ENCODE measurements around the gene HSPA12A.

The HSPA12A gene

DNA sequence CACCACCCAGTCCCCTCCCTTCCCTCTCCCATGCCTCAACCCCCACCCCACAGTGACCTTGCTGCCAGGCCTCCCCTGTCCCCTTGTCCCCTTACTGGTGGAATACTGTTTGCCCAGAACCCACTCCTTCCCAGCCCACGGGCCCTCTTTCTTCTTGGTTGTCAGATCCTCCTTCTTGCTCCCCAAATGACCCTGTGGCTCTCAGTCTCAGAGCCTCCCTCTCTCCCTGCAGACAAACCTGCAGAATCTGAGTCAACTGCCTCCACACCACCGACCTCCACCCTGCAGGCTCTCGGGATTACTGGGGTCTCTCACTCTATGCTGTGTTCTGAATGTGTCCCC is 47.5 kb downstream of the HSPA12A start:
- FAIRE-seq, result no peak
- no peak for DNase-seq (ENCODE audit: insufficient read length, low spot score)

GRCh38 chr10:116694243-116694926 is 48.0 kb downstream of the HSPA12A start:
- DNase-seq (ENCODE audit: insufficient read length, low spot score) (no peak), FAIRE-seq (no peak)

GRCh38 chr10:116692225-116692624 is 50.1 kb downstream of the HSPA12A start:
- no peak for FAIRE-seq

GRCh38 chr10:116691635-116692034 is 50.7 kb downstream of the HSPA12A start:
- FAIRE-seq (no peak), DNase-seq (ENCODE audit: insufficient read length, low spot score) (no peak)

More at GRCh38 chr10:116692225-116692624, 50.1 kb downstream of the HSPA12A start:
- DNase-seq (ENCODE audit: insufficient read length, low spot score), result no peak

DNA sequence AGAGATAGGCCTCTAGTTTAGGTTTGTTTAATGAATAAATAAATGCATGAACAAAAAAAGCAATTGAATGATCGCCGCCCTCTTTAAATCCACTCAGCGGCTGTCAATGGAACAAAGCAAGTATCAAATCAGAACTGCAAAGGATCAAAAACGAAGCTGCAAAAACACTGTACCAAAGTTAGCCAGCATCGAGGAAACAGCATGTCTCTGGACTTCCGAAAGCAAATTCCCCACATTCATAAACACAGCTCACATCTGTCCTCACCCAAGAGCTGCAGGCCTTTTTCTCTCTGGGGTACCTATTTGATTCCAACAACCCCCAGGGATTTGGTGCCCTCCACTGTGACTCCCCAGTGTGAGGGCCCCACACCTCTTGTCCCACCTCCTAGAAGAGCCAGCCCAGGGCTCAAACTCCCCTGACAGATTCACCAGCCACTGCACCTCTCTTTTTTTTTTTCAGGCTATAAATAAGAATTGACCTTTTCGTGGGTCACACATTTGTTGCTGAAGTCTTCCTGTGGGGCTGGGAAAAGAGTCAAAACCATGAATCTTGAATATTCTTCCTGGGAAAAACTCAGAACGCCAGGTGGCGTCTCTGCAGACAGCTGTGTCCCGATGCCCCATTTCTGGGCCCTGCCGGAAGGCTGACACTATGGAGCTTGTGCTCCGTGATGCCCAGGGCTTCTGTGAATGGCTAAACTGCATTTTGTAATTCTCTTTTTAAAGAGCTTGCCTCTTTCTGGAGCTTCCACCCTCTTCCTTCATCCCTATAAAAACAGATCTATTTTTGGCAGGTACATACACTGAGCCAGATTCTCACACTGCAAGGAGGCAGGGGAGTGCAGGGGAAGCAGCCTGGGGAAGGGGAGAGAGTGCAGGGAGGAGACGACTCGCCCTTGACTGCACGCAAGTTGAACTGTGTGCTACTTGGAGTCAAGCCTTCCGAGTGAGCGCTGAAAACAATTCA is 51.7 kb downstream of the HSPA12A start:
- DNase-seq (ENCODE audit: insufficient read length, low spot score) (no peak), FAIRE-seq (no peak)

- FAIRE-seq (no peak), DNase-seq (ENCODE audit: insufficient read length, low spot score) (no peak)
These were observed 52.6 kb downstream of the HSPA12A start for GRCh38 chr10:116689744-116690143.

GRCh38 chr10:116688741-116689495 is 53.4 kb downstream of the HSPA12A start:
- FAIRE-seq, result no peak
- no peak for DNase-seq (ENCODE audit: insufficient read length, low spot score)

GRCh38 chr10:116688241-116688711 is 54.1 kb downstream of the HSPA12A start:
- DNase-seq (ENCODE audit: insufficient read length, low spot score) (no peak), FAIRE-seq (no peak)

GRCh38 chr10:116687633-116688032 is 54.7 kb downstream of the HSPA12A start:
- DNase-seq (ENCODE audit: insufficient read length, low spot score) (no peak), FAIRE-seq (no peak)

- DNase-seq (ENCODE audit: insufficient read length, low spot score), result no peak
- no peak for FAIRE-seq
These were observed 55.7 kb downstream of the HSPA12A start for GRCh38 chr10:116686632-116687031.

- no peak for FAIRE-seq
These were observed 56.6 kb downstream of the HSPA12A start for GRCh38 chr10:116685807-116686206.

DNA sequence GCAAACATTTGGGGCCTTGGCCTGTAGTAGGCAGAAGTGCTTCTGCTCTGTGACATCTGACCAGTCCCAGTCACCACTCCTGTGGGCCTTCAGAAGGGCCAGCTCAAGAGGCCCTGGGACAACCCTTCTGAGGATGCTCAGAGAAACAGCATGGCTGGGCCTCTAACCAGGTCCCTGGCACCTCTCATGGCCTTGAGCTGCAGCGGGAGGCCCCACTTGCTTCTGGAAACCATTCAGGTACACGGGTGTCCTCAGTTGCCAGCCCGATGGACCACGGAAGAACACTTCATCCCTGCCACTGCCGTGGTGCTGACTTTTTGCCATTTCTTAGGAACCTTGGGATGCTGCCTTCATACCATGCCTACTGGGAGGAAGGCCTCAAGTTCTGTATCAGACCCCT is 57.6 kb downstream of the HSPA12A start:
- DNase-seq (ENCODE audit: insufficient read length, low spot score) (no peak), FAIRE-seq (no peak)

More at GRCh38 chr10:116685807-116686206, 56.6 kb downstream of the HSPA12A start:
- DNase-seq (ENCODE audit: insufficient read length, low spot score), result no peak

- FAIRE-seq (no peak), DNase-seq (ENCODE audit: insufficient read length, low spot score) (no peak)
These were observed 58.5 kb downstream of the HSPA12A start for GRCh38 chr10:116683821-116684220.

DNA sequence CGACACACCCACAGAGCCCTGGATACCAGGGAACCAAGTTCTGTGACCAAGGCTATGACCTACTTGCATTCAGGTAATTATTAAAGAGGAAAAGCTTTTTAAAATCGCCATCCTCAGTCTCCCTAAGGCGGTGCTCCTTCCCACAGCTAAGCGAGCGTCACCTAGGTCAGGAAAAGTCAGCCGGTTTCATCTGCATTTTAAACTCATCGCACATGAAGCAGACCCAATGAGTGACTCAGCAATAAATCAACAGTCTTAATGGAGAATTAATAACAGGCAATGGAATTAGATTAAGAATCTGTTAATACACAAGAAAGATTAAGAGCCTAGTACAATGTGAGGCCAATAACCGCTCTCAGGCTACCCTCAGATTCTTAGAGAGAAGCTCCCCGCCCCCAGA is 59.2 kb downstream of the HSPA12A start:
- FAIRE-seq (no peak), DNase-seq (ENCODE audit: insufficient read length, low spot score) (no peak)

DNA sequence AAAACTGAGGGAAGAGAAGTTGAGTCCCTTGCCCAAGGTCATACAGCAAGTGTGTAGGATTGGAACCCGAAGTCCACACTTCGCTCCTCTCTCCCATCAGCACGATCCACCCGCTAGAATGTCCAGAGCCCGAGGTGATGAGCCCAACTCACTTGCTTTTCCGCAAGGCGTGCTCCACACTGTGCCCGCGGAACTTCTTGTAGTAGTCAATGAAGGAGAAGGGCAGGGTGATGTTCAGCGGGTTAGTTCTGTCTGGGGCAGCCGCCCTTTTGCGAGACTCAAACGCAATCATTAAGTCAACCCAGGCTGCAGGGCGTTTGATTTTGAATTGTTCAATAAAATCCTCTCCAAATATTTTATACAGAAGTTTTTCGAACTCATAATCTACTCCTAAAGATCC is 63.0 kb downstream of the HSPA12A start:
- FAIRE-seq (no peak), DNase-seq (ENCODE audit: insufficient read length, low spot score) (no peak)

DNA sequence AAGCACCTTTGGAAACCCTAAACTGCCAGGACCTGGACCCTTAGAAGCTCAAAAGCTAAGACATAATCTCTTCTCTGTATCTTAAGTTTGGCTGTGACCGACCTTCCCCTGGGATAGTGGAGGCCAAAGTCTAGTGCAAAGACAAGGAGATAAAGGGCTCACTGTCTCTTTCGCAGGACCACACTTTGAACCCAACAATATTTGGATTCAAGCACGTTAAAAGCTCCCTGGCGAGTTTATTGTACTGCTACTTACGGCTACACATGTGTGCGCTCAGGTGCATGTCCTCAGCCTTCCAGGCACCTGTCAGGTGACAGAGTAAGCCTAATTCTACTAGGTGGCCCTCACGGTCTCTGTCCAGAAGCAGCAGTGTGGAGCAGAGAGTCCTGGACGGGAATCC is 65.7 kb downstream of the HSPA12A start:
- DNase-seq (ENCODE audit: insufficient read length, low spot score) (no peak), FAIRE-seq (no peak)

- FAIRE-seq, result no peak
These were observed 66.2 kb downstream of the HSPA12A start for GRCh38 chr10:116676118-116676517.

GRCh38 chr10:116674901-116675423 is 67.4 kb downstream of the HSPA12A start:
- DNase-seq (ENCODE audit: insufficient read length, low spot score), result no peak
- FAIRE-seq, result no peak

More at GRCh38 chr10:116676118-116676517, 66.2 kb downstream of the HSPA12A start:
- DNase-seq (ENCODE audit: insufficient read length, low spot score), result no peak

- DNase-seq (ENCODE audit: insufficient read length, low spot score), result no peak
- no peak for FAIRE-seq
These were observed 68.5 kb downstream of the HSPA12A start for GRCh38 chr10:116673866-116674265.

GRCh38 chr10:116672891-116673290 is 69.5 kb downstream of the HSPA12A start:
- FAIRE-seq (no peak), DNase-seq (ENCODE audit: insufficient read length, low spot score) (no peak)
